ENCODE data around the gene KLHL8. TPM values are rescaled to one million over a fixed set of nuclear protein-coding genes. Genes with fewer than 3 reads are reported as not detected.
"Not testable (repeated sequence)": the region's sequence is repeated elsewhere in the genome, so short reads cannot be mapped to it uniquely, and the experiment has no call there.

KLHL8 gene
- total RNA-seq, 1 donor from 2014 or later, result 13.4 TPM

GRCh38 chr4:87232216-87232615, 11.8 kb upstream of the KLHL8 start:
- ATAC-seq (no peak), DNase-seq (no peak)
- intact Hi-C loops (cut with micrococcal nuclease), result loop anchor here (5.0 kb wide), 1 partner anchor 310 kb away; no protein-coding TSS in a partner anchor

- intact Hi-C loops (cut with micrococcal nuclease), result loop anchor here (5.0 kb wide), 1 partner anchor 309 kb away; no protein-coding TSS in a partner anchor
- ATAC-seq, result no peak
- no peak for DNase-seq
Measured at GRCh38 chr4:87230806-87231205, 10.4 kb upstream of the KLHL8 start.

DNA sequence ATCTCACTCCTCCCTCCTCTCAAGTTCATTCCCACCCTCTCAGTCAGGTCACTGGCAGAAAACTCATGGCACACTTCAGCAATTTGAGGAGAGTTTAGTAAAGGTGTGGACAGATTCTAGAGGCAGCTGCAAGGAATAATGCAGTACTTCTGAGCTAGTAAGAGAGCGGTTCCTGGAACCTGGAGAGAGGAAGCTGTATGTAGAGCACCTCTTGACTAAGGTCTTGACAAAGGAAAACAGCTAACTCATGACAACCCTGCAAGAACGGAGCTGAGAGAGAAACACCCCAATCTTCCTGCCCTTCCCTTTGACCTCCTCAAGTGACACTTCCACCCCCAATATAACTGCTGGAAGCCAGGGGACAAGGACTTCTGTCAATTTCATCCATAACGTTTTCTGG, 9.6 kb upstream of the KLHL8 start:
- intact Hi-C loops (cut with micrococcal nuclease), result loop anchor here (5.0 kb wide), 1 partner anchor 308 kb away; no protein-coding TSS in a partner anchor
- no peak for ATAC-seq
- DNase-seq, result no peak

DNA sequence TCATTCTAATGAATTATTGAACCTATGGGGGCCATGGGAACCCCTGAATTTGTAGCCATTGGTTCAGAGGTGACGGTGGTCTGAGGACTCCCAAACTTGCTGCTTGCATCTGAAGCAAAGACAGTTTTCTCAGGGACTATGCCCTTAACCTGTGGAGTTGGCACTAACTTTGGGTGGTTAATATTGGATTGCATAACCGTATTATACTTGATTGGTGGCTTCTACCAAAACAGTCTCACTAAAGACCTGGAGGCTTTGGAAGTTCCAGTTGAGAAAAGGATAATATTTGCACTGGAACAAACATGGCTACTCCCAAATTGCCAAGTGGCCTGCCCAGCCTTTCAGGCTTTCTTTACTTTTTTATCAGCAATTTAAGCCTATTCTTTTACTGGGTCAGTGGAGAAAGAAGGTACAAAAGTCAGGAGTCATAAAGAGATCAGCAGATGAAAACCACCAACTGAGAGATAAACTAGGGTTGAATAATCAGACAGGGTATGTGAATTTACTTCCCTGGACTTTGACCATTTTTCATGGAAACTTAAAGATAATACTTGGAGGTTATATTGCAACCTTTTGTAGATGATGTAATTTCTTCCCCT, 7.9 kb upstream of the KLHL8 start:
- intact Hi-C loops (cut with micrococcal nuclease), result no loop called here
- no peak for ATAC-seq
- DNase-seq, result no peak

DNA sequence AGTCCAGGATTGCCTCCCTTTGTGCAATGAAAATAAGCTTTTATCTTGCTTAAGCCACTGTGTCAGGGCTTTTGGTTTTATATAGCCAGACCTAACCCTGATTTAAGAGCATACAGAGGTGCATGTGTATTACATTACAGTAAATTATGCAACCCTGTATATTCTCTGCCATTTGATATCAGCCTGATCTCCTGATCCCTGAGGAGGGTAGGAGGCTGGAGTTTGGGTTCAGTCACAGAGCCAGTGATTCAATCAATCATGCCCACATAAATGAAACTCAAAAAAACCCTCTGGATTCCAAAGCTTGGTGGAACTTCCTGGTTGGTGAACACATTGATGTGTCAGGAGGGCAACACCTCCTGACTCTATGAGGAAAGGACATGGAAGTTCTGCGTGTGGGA, 7.3 kb upstream of the KLHL8 start:
- intact Hi-C loops (cut with micrococcal nuclease), result no loop called here
- ATAC-seq, result no peak
- DNase-seq, result no peak

GRCh38 chr4:87225936-87226335, 5.5 kb upstream of the KLHL8 start:
- DNase-seq, result no peak
- intact Hi-C loops (cut with micrococcal nuclease), result no loop called here
- ATAC-seq, result no peak

DNA sequence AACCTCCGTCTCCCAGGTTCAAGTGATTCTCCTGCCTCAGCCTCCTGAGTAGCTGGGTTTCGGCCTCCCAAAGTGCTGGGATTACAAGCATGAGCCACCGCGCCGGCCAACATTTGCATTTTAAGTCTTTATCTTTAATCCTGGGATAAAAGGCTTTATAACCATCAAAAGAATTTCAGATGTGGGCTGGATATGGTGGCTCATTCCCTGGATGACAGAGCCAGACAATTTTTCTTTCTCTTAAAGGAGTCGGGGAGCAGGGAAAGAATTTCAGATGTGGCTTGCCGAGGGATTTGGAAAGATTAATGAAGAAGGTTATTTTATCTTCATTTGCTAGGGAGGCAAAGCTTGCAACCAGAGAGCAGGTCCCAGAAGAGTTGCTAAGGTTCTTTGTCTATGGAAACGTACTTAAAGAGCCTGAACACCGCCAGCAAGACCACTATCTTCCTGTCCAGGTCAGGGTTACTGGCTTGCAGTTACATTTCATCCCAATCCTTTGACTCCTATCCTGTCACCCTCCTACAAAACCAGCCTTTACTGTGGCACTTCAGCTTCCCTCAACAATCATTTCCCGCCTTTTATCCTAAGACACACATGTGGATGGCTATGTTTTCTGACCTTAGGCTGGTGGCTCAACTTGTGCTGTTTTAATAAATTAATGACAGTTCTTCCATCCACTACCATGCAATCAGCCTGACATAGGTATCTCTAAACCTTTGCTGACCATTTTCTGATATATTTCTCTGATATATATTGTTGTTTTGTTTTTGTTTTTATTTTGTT, 3.9 kb upstream of the KLHL8 start:
- no peak for ATAC-seq
- intact Hi-C loops (cut with micrococcal nuclease), result no loop called here

DNA sequence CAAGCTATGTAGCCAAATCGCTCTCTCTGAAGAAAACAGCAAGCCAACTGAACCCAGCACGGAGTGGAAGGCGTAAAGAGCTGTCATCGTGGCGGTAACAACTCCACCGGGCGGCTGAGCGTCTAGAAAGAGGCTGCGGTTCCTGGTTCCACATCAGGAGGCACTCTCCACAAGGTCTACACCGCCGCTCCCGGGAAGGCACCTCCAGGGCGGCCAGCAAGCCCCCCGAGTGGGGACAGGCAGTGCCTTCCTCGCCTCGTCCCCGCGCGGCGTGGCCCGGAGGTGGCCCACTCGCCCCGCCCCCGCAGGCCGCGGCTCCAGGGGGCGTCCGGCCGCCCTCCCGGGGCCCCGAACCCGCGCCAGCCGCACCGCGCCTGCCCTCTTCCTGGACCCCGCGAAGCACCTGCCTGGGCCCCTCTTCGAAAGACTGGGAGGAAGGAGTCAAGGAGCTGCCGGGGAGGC, 755 bp downstream of the KLHL8 start:
- intact Hi-C loops (cut with micrococcal nuclease), result no loop called here
- peak; percentile 66 for DNase-seq
- peak; percentile 46 for ATAC-seq

More for the DNA sequence above, 3.9 kb upstream of the KLHL8 start:
- DNase-seq, result no peak

DNA sequence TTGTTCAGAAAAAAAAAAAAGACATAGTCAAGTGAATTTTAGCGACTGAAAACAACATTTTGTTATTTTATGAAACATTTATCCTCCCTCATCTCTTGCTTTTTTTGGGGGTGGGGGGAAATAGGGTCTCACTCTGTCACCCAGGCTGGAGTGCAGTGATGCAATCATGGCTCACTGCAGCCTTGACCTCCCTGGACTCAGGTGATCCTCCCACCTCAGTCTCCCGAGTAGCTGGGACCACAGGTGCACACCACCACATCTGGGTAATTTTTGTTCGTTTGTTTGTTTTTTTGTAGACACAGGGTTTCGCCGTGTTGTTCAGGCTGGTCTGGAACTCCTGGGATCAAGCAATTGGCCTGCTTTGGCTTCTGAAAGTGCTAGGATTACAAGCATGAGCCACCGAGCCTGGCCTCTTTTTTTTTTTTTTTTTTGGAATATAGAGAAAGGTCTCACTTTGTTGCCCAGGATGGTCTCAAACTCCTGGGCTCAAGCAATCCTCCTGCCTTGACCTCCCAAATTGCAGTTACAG, 3.1 kb downstream of the KLHL8 start:
- ATAC-seq; intact Hi-C loops (cut with micrococcal nuclease); DNase-seq: not testable (repeated sequence)

GRCh38 chr4:87216469-87216868, 3.9 kb downstream of the KLHL8 start:
- DNase-seq, result no peak
- intact Hi-C loops (cut with micrococcal nuclease), result no loop called here
- no peak for ATAC-seq

DNA sequence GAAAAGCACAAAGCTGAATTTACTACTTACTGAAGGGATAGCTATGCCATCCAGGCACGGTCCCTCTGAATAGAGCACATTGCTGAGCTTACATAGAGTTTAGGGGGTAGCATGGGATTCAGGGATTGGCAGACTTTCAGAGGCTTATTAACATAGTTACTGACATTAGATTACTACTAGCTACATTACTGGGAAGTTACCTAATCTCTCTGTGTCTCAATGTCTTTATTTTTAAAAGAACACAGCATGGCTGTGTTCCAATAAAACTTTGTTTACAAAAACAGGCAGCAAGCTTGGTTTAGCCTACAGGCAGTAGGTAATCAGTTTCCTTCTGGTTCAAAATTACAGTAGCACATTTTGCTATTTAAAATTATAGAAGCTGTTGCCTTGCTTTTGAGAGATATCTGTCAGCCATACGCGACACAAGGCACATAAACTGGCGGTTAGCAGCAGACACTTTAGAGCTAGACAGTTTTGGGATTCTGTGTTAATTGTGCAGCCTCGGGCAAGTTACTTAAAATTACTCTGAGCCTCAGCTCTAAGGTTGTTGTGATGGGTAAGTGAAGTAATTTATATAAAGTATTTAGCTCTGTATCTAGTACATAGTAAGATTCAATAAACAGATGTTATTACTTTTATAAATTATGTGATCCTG, 6.9 kb downstream of the KLHL8 start:
- intact Hi-C loops (cut with micrococcal nuclease), result no loop called here
- ATAC-seq, result peak; percentile 65
- no peak for DNase-seq

- ATAC-seq (peak; percentile 32), DNase-seq (no peak)
- intact Hi-C loops (cut with micrococcal nuclease), result no loop called here
Measured at GRCh38 chr4:87211249-87211952, 9.0 kb downstream of the KLHL8 start.

DNA sequence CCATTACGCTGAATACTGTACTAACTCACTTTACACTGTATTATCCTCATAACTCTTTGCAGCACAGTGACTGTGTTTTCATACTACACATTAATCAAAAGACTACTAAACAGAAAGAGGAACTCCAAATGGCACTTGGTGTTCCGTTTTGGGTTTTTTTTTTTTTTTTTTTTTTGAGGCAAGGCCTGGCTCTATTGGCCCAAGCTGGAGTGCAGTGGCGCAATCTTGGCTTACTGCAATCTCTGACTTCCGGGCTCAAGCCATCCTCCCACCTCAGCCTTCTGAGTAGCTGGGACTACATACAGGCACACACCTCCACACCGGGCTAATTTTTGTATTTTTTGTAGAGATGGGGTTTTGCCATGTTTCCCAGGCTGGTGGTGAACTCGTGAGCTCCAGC, 10.7 kb downstream of the KLHL8 start:
- ATAC-seq (peak; percentile 75), DNase-seq (peak; percentile 64)
- intact Hi-C loops (cut with micrococcal nuclease), result no loop called here

DNA sequence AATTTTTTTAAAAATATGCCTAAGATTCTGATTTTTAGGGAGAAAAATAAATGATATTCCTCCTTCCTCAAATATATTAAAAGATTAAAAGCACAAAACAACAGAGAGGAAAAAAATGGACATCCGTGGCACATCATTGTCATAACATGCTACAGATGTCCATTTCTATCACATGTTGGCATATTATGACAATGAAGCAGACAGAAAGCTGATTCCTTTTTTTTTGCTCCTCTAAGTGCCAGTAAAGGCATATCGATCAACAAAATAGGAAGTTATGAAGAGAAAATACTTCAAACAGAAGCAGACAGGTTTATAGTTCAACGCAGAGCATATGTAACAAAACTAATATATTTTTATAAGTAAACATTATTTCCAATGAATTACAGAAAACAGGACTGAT, 11.2 kb downstream of the KLHL8 start:
- intact Hi-C loops (cut with micrococcal nuclease), result no loop called here
- ATAC-seq (no peak), DNase-seq (no peak)

DNA sequence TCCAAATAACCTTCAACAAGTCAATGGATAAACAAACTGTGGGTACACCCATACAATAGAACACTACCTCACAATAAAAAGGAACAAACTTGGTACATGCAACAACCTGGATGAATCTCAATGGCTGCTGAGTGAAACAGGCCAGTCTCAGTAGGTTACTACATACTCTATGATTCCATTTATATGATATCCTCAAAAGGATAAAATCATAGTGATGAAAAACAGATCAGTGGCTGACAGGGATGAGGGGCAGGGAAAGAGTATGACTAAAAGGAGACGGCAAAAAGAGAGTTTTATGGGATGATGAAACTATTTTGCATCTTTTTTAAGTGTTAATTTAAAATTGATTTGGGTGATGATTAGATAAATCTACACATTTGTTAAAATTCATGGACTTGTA, 15.9 kb downstream of the KLHL8 start:
- ATAC-seq, result no peak
- intact Hi-C loops (cut with micrococcal nuclease), result no loop called here
- DNase-seq, result no peak

GRCh38 chr4:87196927-87197326, 23.5 kb downstream of the KLHL8 start:
- ATAC-seq, result no peak
- DNase-seq, result no peak
- intact Hi-C loops (cut with micrococcal nuclease), result no loop called here

GRCh38 chr4:87196146-87196545, 24.3 kb downstream of the KLHL8 start:
- DNase-seq (no peak), ATAC-seq (no peak)
- intact Hi-C loops (cut with micrococcal nuclease), result no loop called here

- intact Hi-C loops (cut with micrococcal nuclease), result no loop called here
- no peak for DNase-seq
- no peak for ATAC-seq
Measured at GRCh38 chr4:87193958-87194675, 26.3 kb downstream of the KLHL8 start.

Measured in left ventricle myocardium superior (tissue), 1 donor.